Neuronal stem cell (in vitro differentiated cells): ENCODE data around the gene PREPL.

ENCODE experiments used
- DNase-seq: peaks from one replicate; pipeline ENCODE4 v3.0.0-alpha.2; 2013; ENCODE audit warnings: low spot score
- H2AFZ ChIP-seq: one replicate; pipeline ENCODE4 v1.6.1; 2013; ENCODE audit warnings: mild to moderate bottlenecking, low read length, inconsistent platforms
- H2AK5ac ChIP-seq: 2 replicates; pipeline ENCODE4 v1.6.1; 2013; ENCODE audit warnings: low read depth, mild to moderate bottlenecking, inconsistent platforms, low read length, moderate library complexity, mixed read lengths
- H2BK120ac ChIP-seq: 2 replicates; pipeline ENCODE4 v1.6.1; 2013; ENCODE audit warnings: low read depth, mild to moderate bottlenecking, inconsistent platforms, low read length, moderate library complexity, mixed read lengths
- H2BK12ac ChIP-seq: one replicate; pipeline ENCODE4 v1.6.1; 2013; ENCODE audit warnings: low read length, inconsistent platforms
- H2BK15ac ChIP-seq: 2 replicates; pipeline ENCODE4 v1.6.1; 2013; ENCODE audit warnings: mild to moderate bottlenecking, low read length, inconsistent platforms, mixed read lengths
- H2BK5ac ChIP-seq: one replicate; pipeline ENCODE4 v1.6.1; 2013; ENCODE audit warnings: inconsistent platforms, mild to moderate bottlenecking, low read length, moderate library complexity
- H3K14ac ChIP-seq: one replicate; pipeline ENCODE4 v1.6.1; 2013; ENCODE audit warnings: low read length, inconsistent platforms
- H3K18ac ChIP-seq: 2 replicates; pipeline ENCODE4 v1.6.1; 2013; ENCODE audit warnings: low read length, inconsistent platforms
- H3K23ac ChIP-seq: 2 replicates; pipeline ENCODE4 v1.6.1; 2013; ENCODE audit warnings: low read depth, mild to moderate bottlenecking, mixed read lengths, low read length, inconsistent platforms; ENCODE audit not compliant: poor library complexity
- H3K27ac ChIP-seq: replicated peaks from 3 replicates; pipeline ENCODE4 v1.5.1; 2013; ENCODE audit warnings: low read length, inconsistent platforms
- H3K27me3 ChIP-seq, 3 experiments: 2 replicates each; pipeline ENCODE4 v1.6.1; 2013; ENCODE audit warnings: low read length in 3 of 3, mild to moderate bottlenecking in 2 of 3, inconsistent platforms in 1 of 3, low read depth in 1 of 3, mixed read lengths in 1 of 3, moderate library complexity in 1 of 3; ENCODE audit not compliant: control insufficient read depth in 3 of 3, insufficient read depth in 3 of 3
- H3K36me3 ChIP-seq, 2 donors: replicated peaks in 1 of 2; 2 replicates each; pipeline ENCODE4 v1.6.1; 2013; ENCODE audit warnings: low read length in 2 of 2; ENCODE audit not compliant: control insufficient read depth in 2 of 2, insufficient read depth in 2 of 2
- H3K4ac ChIP-seq: 2 replicates; pipeline ENCODE4 v1.6.1; 2013; ENCODE audit warnings: inconsistent platforms, mild to moderate bottlenecking, low read length, moderate library complexity
- H3K4me1 ChIP-seq, 2 donors: 1 replicate in 1 of 2; 2 replicates in 1 of 2; pipeline ENCODE4 v1.6.1; 2013; ENCODE audit warnings: low read length in 2 of 2, low read depth in 1 of 2; ENCODE audit not compliant: control insufficient read depth in 2 of 2, insufficient read depth in 1 of 2
- H3K4me2 ChIP-seq: one replicate; pipeline ENCODE4 v1.6.1; 2013; ENCODE audit warnings: mild to moderate bottlenecking, low read length, inconsistent platforms; ENCODE audit not compliant: insufficient read depth, poor library complexity, severe bottlenecking
- H3K4me3 ChIP-seq, 2 donors: 2 replicates each; pipeline ENCODE4 v1.5.1; 2013; ENCODE audit warnings: low read length in 2 of 2, mild to moderate bottlenecking in 2 of 2, inconsistent platforms in 1 of 2, moderate library complexity in 1 of 2
- H3K79me1 ChIP-seq: one replicate; pipeline ENCODE4 v1.6.1; 2013; ENCODE audit warnings: low read depth, mild to moderate bottlenecking, inconsistent platforms, low read length, moderate library complexity
- H3K9ac ChIP-seq: one replicate; pipeline ENCODE4 v1.6.1; 2013; ENCODE audit warnings: mild to moderate bottlenecking, low read depth, low read length, inconsistent platforms; ENCODE audit not compliant: poor library complexity
- H3K9me3 ChIP-seq, 2 donors: replicated peaks in 1 of 2; 2 replicates each; pipeline versions ENCODE3 to v1.6.1; 2013; ENCODE audit warnings: low read length in 2 of 2, mild to moderate bottlenecking in 2 of 2, inconsistent platforms in 1 of 2, low read depth in 1 of 2, mixed read lengths in 1 of 2, moderate library complexity in 1 of 2; ENCODE audit not compliant: control insufficient read depth in 2 of 2, insufficient read depth in 1 of 2
- H4K8ac ChIP-seq: one replicate; pipeline ENCODE4 v1.6.1; 2013; ENCODE audit warnings: low read depth, mild to moderate bottlenecking, inconsistent platforms, low read length, moderate library complexity
- H4K91ac ChIP-seq: one replicate; pipeline ENCODE4 v1.6.1; 2013; ENCODE audit warnings: low read length, low read depth, mild to moderate bottlenecking, inconsistent platforms; ENCODE audit not compliant: poor library complexity
- WGBS, 2 donors: extraction: QIAGEN DNeasy Blood & Tissue Kit; methylation state at CpG; one replicate each; pipeline ENCODE4 v1.1.7; 2013; ENCODE audit warnings: missing lambda C conversion rate in 2 of 2, mixed read lengths in 1 of 2; ENCODE audit not compliant: insufficient read length in 2 of 2, insufficient replicate concordance in 1 of 2; ENCODE audit errors: extremely low coverage in 2 of 2; 5-methylcytosine and 5-hydroxymethylcytosine counted together

PREPL gene

GRCh38 chr2:44377486-44377885 lies 16.2 kb upstream of the PREPL start:
- H3K4me1 ChIP-seq = no peaks in the 10 kb centered on the region
- H2AFZ ChIP-seq = no peak overlapping the region
- H4K8ac ChIP-seq = no peak overlapping the region
- no peak overlapping the region for H2AK5ac ChIP-seq
- H3K27me3 ChIP-seq = no peaks in the 10 kb centered on the region
- H3K9me3 ChIP-seq = no peaks in the 10 kb centered on the region
- no peak overlapping the region for H3K14ac ChIP-seq
- no peak overlapping the region for H3K18ac ChIP-seq
- no CpG with 5 or more reads among the region's 2 CpGs for WGBS, 2 donors
- H3K79me1 ChIP-seq = no peaks in the 10 kb centered on the region
- H2BK120ac ChIP-seq = no peak overlapping the region
- no peak overlapping the region for H4K91ac ChIP-seq
- no peak overlapping the region for H3K23ac ChIP-seq
- H2BK15ac ChIP-seq = no peak overlapping the region
- no peak overlapping the region for H3K9ac ChIP-seq
- no peak overlapping the region for H2BK12ac ChIP-seq
- no peak overlapping the region for H3K4me3 ChIP-seq
- H3K27ac ChIP-seq = no peak overlapping the region
- no peak overlapping the region for H2BK5ac ChIP-seq
- no peak for DNase-seq
- H3K36me3 ChIP-seq = no peaks in the 10 kb centered on the region
- H3K4me2 ChIP-seq = no peak overlapping the region
- H3K4ac ChIP-seq = no peak overlapping the region

- Histone ChIP-seq H3K4me2 (no peak overlapping the region), H3K4me3 (no peak overlapping the region), H3K36me3 (no peaks in the 10 kb centered on the region), H3K79me1 (no peaks in the 10 kb centered on the region), H3K9ac (no peak overlapping the region), H4K91ac (no peak overlapping the region), H3K27ac (no peak overlapping the region), H4K8ac (no peak overlapping the region), H2BK15ac (no peak overlapping the region), H3K18ac (no peak overlapping the region), H3K14ac (no peak overlapping the region), H2BK12ac (no peak overlapping the region), H3K4me1 (no peaks in the 10 kb centered on the region), H2BK5ac (no peak overlapping the region), H3K9me3 (peaks cover 0 to 4% of the 10 kb centered on the region in 2 donors), H2AK5ac (no peak overlapping the region), H2AFZ (no peak overlapping the region), H3K23ac (no peak overlapping the region), H2BK120ac (no peak overlapping the region), H3K27me3 (no peaks in the 10 kb centered on the region), H3K4ac (no peak overlapping the region)
- no peak for DNase-seq
- WGBS, 2 donors = no CpG with 5 or more reads among the region's 3 CpGs
Measured at GRCh38 chr2:44372246-44372645, 11.0 kb upstream of the PREPL start.

GRCh38 chr2:44371445-44371844 lies 10.2 kb upstream of the PREPL start:
- no peaks in the 10 kb centered on the region for H3K36me3 ChIP-seq
- H2BK15ac ChIP-seq = no peak overlapping the region
- no peaks in the 10 kb centered on the region for H3K27me3 ChIP-seq
- no peak overlapping the region for H3K4ac ChIP-seq
- no peak overlapping the region for H3K18ac ChIP-seq
- no peak overlapping the region for H2BK120ac ChIP-seq
- no peak overlapping the region for H3K9ac ChIP-seq
- no peak overlapping the region for H3K4me2 ChIP-seq
- H3K23ac ChIP-seq = no peak overlapping the region
- no peak overlapping the region for H2BK5ac ChIP-seq
- no peaks in the 10 kb centered on the region for H3K4me1 ChIP-seq
- H3K79me1 ChIP-seq = no peaks in the 10 kb centered on the region
- H2AFZ ChIP-seq = no peak overlapping the region
- H2AK5ac ChIP-seq = no peak overlapping the region
- no peak for DNase-seq
- no peak overlapping the region for H4K91ac ChIP-seq
- no peak overlapping the region for H4K8ac ChIP-seq
- no peak overlapping the region for H2BK12ac ChIP-seq
- H3K27ac ChIP-seq = no peak overlapping the region
- no peak overlapping the region for H3K14ac ChIP-seq
- H3K9me3 ChIP-seq = peaks cover 0 to 4% of the 10 kb centered on the region in 2 donors
- no peak overlapping the region for H3K4me3 ChIP-seq

- peaks cover 0 to 4% of the 10 kb centered on the region in 2 donors for H3K9me3 ChIP-seq
- no peak overlapping the region for H3K4me3 ChIP-seq
- H2BK15ac ChIP-seq = no peak overlapping the region
- H3K18ac ChIP-seq = no peak overlapping the region
- no peak overlapping the region for H2AFZ ChIP-seq
- no peak overlapping the region for H2AK5ac ChIP-seq
- no peak for DNase-seq
- H3K4me2 ChIP-seq = no peak overlapping the region
- no peak overlapping the region for H3K9ac ChIP-seq
- H3K79me1 ChIP-seq = no peaks in the 10 kb centered on the region
- no peaks in the 10 kb centered on the region for H3K27me3 ChIP-seq
- no peak overlapping the region for H4K8ac ChIP-seq
- no peak overlapping the region for H2BK5ac ChIP-seq
- H3K4ac ChIP-seq = no peak overlapping the region
- no peaks in the 10 kb centered on the region for H3K4me1 ChIP-seq
- no peak overlapping the region for H4K91ac ChIP-seq
- no peaks in the 10 kb centered on the region for H3K36me3 ChIP-seq
- no peak overlapping the region for H3K14ac ChIP-seq
- no peak overlapping the region for H3K23ac ChIP-seq
- no peak overlapping the region for H3K27ac ChIP-seq
- H2BK120ac ChIP-seq = no peak overlapping the region
- H2BK12ac ChIP-seq = no peak overlapping the region
Measured at GRCh38 chr2:44369392-44369791, 8.1 kb upstream of the PREPL start.
